HepG2 (cell line): ENCODE measurements around the gene MKX. TPM values are rescaled to one million over a fixed set of nuclear protein-coding genes. Genes with fewer than 3 reads are reported as not detected.

Experiments
- ATAC-seq: fragments of 200-7000 bp; cut with Tn5 transposase; 3 replicates; pipeline ENCODE4 v1.9.1; 2020; ENCODE audit warnings: mild to moderate bottlenecking, moderate library complexity
- BruUV-seq: library from RNA; stranded (reverse); fragments of 400-500 nt; replicated peaks from 2 replicates; lab custom pipeline; 2021; lab: Mats Ljungman, UMichigan
- CTCF ChIA-PET: fragments of 300-600 bp; formaldehyde crosslinking; extraction: SDS; loops from one replicate; lab custom pipeline; 2021; ENCODE audit warnings: low total read pairs, inconsistent platforms, low intra/inter-chr PET ratio; lab: Yijun Ruan, JAX
- POLR2A ChIA-PET: fragments of 350-600 bp; sonication (Branson Sonifier 250); formaldehyde crosslinking; loops from one replicate; lab custom pipeline; 2020; ENCODE audit warnings: antibody characterized with exemption, inconsistent platforms; lab: Yijun Ruan, JAX
- DNase-seq: peaks from one replicate; pipeline ENCODE4 v3.0.0-alpha.2; 2015; ENCODE audit warnings: low spot score
- FAIRE-seq: peaks from 3 replicates; lab custom pipeline; 2011; peaks lifted over from hg19 to GRCh38; lab: Jason Lieb, UNC
- H2AFZ ChIP-seq: one replicate; pipeline ENCODE4 v1.6.1; 2011; ENCODE audit warnings: low read length, inconsistent platforms
- H3K27ac ChIP-seq: fragments of 300-600 bp; 3 replicates; pipeline ENCODE4 v1.8.0; 2011; ENCODE audit warnings: mixed run types, mild to moderate bottlenecking, mixed read lengths, low read length, inconsistent platforms; ENCODE audit not compliant: insufficient read depth; ENCODE audit errors: extremely low read length
- H3K27me3 ChIP-seq, 2 experiments: fragments of 200-600 bp in 1 of 2; 2 replicates in 1 of 2; 3 replicates in 1 of 2; pipeline versions ENCODE4 v1.6.0 to v1.8.0; 2011; ENCODE audit warnings: low read length in 2 of 2, mild to moderate bottlenecking in 2 of 2, moderate library complexity in 2 of 2, inconsistent platforms in 1 of 2; ENCODE audit not compliant: insufficient read depth in 2 of 2, control insufficient read depth in 1 of 2
- H3K36me3 ChIP-seq, 2 experiments: fragments of 200-600 bp in 1 of 2; replicated peaks in 1 of 2; 2 replicates in 1 of 2; 3 replicates in 1 of 2; pipeline versions ENCODE4 v1.5.1 to v1.8.0; 2011; ENCODE audit warnings: low read length in 2 of 2, inconsistent platforms in 1 of 2; ENCODE audit not compliant: insufficient read depth in 2 of 2, control insufficient read depth in 1 of 2
- H3K4me1 ChIP-seq: 2 replicates; pipeline ENCODE4 v1.5.1; 2012; ENCODE audit warnings: low read length, inconsistent platforms; ENCODE audit not compliant: insufficient read depth
- H3K4me2 ChIP-seq: 2 replicates; pipeline ENCODE4 v1.6.0; 2011; ENCODE audit warnings: low read depth, low read length, inconsistent platforms
- H3K4me3 ChIP-seq, 3 experiments: fragments of 200-600 bp in 1 of 3; sonication (generic), shearing (Covaris generic) in 1 of 3; replicated peaks in 1 of 3; 2 replicates each; pipeline ENCODE4 v1.5.1; 2011 to 2016; ENCODE audit warnings: low read length in 3 of 3, inconsistent platforms in 2 of 3, low read depth in 2 of 3, mild to moderate bottlenecking in 2 of 3, control low read depth in 1 of 3, mixed read lengths in 1 of 3; ENCODE audit not compliant: insufficient read depth in 1 of 3
- H3K79me2 ChIP-seq: one replicate; pipeline ENCODE4 v1.6.1; 2011; ENCODE audit warnings: low read length, inconsistent platforms; ENCODE audit not compliant: insufficient read depth
- H3K9ac ChIP-seq: 2 replicates; pipeline ENCODE4 v1.6.0; 2011; ENCODE audit warnings: mild to moderate bottlenecking, low read depth, low read length, inconsistent platforms; ENCODE audit not compliant: insufficient read depth
- H3K9me3 ChIP-seq: 2 replicates; pipeline ENCODE4 v1.5.1; 2012; ENCODE audit warnings: mild to moderate bottlenecking, low read length
- H4K20me1 ChIP-seq: 2 replicates; pipeline ENCODE4 v1.6.0; 2011; ENCODE audit warnings: inconsistent platforms, mild to moderate bottlenecking, low read length, moderate library complexity; ENCODE audit not compliant: insufficient read depth
- IKZF4 ChIP-seq: sonication (generic); formaldehyde crosslinking; IDR thresholded peaks from 2 replicates; pipeline ENCODE4 v1.5.1; 2020; ENCODE audit warnings: borderline replicate concordance, mild to moderate bottlenecking, low read depth, missing genetic modification reagents; ENCODE audit errors: not compliant biosample characterization
- JUND ChIP-seq: sonication (generic); formaldehyde crosslinking; IDR thresholded peaks from 2 replicates; pipeline ENCODE4 v1.8.0; 2022; ENCODE audit warnings: mild to moderate bottlenecking, missing genetic modification reagents
- MAX ChIP-seq: IDR thresholded peaks from 2 replicates; pipeline ENCODE4 v1.6.1; 2012; ENCODE audit warnings: inconsistent platforms
- SOX13 ChIP-seq, 3 experiments: fragments of 450-650 bp in 1 of 3; sonication (generic) in 1 of 3; formaldehyde crosslinking in 1 of 3; IDR thresholded peaks in 2 of 3; conservative IDR thresholded peaks in 1 of 3; 2 replicates each; pipeline versions ENCODE4 v1.5.0 to v1.6.1; 2016 to 2020; ENCODE audit warnings: antibody characterized with exemption in 1 of 3, mild to moderate bottlenecking in 1 of 3, missing compliant biosample characterization in 1 of 3, missing genetic modification reagents in 1 of 3, moderate library complexity in 1 of 3
- ZNF503 ChIP-seq: sonication (generic); formaldehyde crosslinking; IDR thresholded peaks from 2 replicates; pipeline ENCODE4 v1.4.0; 2020; ENCODE audit warnings: missing genetic modification reagents
- WGBS: methylation state at CpG from one replicate; pipeline ENCODE4 v1.1.6; 2017; ENCODE audit warnings: low lambda C conversion rate; 5-methylcytosine and 5-hydroxymethylcytosine counted together
- in situ Hi-C: cut with HindIII; loops from 2 replicates; pipeline ENCODE4 v1.10.0; 2017; ENCODE audit warnings: low pct_unique_long_range_greater_than_20kb; ENCODE audit not compliant: extremely low pct_ligation_motif_present
- intact Hi-C: fragments of 100-400 bp; cut with micrococcal nuclease; formaldehyde crosslinking; loops from one replicate; pipeline ENCODE4 v1.10.0; 2022; ENCODE audit not compliant: unreplicated experiment
- polyA plus RNA-seq, 8 experiments: library from polyadenylated mRNA; depleted of rRNA in 3 of 8; stranded (reverse) in 7 of 8; unstranded in 1 of 8; fragments of >200 nt; fragmentation: Illumina TruSeq in 4 of 8; extraction: Trizol in 4 of 8; gene quantifications; 2 replicates each; pipeline versions ENCODE4 v1.2.1 to v1.2.3, GENCODE V29; 2011 to 2016; ENCODE audit warnings: low read depth in 4 of 8, missing spikeins in 1 of 8, mixed read lengths in 1 of 8; ENCODE audit not compliant: insufficient read depth in 1 of 8
- total RNA-seq, 5 experiments: library from RNA; depleted of rRNA; stranded (reverse); fragments of >200 nt; fragmentation: Illumina TruSeq; extraction: Trizol; gene quantifications; 2 replicates each; pipeline ENCODE4 v1.2.3, GENCODE V29; 2016; ENCODE audit warnings: low read depth in 1 of 5

The MKX gene
- total and polyA plus RNA-seq, 2 of the 13 experiments (the other 11 are each of a cell fraction or from before 2014, with no cell fraction given), result not detected

- TF ChIP-seq IKZF4 (CRISPR knock-in tag), result no peak
- no peak for TF ChIP-seq ZNF503 (CRISPR knock-in tag)
Observed at GRCh38 chr10:27679369-27679912, 66.2 kb downstream of the MKX start (continued).

GRCh38 chr10:27678166-27678565 lies 67.5 kb downstream of the MKX start:
- in situ Hi-C loops, result no loop called here
- no peaks in the 10 kb centered on the region for H3K4me1 ChIP-seq
- no peaks in the 10 kb centered on the region for H4K20me1 ChIP-seq
- FAIRE-seq, result no peak
- no peak for TF ChIP-seq JUND (CRISPR knock-in tag)
- TF ChIP-seq MAX, result no peak
- TF ChIP-seq SOX13 (IDR thresholded peaks at IDR 0.05), result no peak
- no peak for TF ChIP-seq SOX13 (CRISPR knock-in tag; conservative IDR thresholded peaks at IDR 0.05 in 1 of 2, IDR thresholded peaks at IDR 0.05 in 1 of 2)
- intact Hi-C loops, result no loop called here
- no peaks in the 10 kb centered on the region for H3K9me3 ChIP-seq
- H3K27me3 ChIP-seq, result no peaks in the 10 kb centered on the region; a peak in 1 of 5 replicates
- ATAC-seq, result no peak
- POLR2A ChIA-PET, result no interaction called here
- H3K36me3 ChIP-seq, result no peaks in the 10 kb centered on the region
- no peak overlapping the region for H3K4me3 ChIP-seq
- BruUV-seq, result no TSS peak
- no peak overlapping the region for H2AFZ ChIP-seq
- no peaks in the 10 kb centered on the region for H3K79me2 ChIP-seq
- CTCF ChIA-PET, result no interaction called here
- WGBS, result 1% methylated on average over 6 of the region's 6 CpGs
- no peak for DNase-seq
- H3K9ac ChIP-seq, result no peak overlapping the region
- no peak overlapping the region for H3K27ac ChIP-seq
- no peak overlapping the region for H3K4me2 ChIP-seq
